HL-60 (cell line): Measurements from ENCODE around the gene ACYP2.

Source experiments
- CTCF ChIP-seq: IDR thresholded peaks from one replicate; pipeline ENCODE4 v1.5.1; 2011; ENCODE audit warnings: low read length, control low read depth, inconsistent platforms; ENCODE audit not compliant: insufficient read depth
- GABPA ChIP-seq: IDR thresholded peaks from 2 replicates; pipeline ENCODE4 v1.6.1; 2012; ENCODE audit warnings: low read depth
- POLR2AphosphoS5 ChIP-seq: IDR thresholded peaks from 2 replicates; pipeline ENCODE4 v1.6.1; 2012; ENCODE audit warnings: low read depth
- REST ChIP-seq: IDR thresholded peaks from 2 replicates; pipeline ENCODE4 v1.6.1; 2012; ENCODE audit warnings: low read depth; ENCODE audit not compliant: insufficient replicate concordance

DNA sequence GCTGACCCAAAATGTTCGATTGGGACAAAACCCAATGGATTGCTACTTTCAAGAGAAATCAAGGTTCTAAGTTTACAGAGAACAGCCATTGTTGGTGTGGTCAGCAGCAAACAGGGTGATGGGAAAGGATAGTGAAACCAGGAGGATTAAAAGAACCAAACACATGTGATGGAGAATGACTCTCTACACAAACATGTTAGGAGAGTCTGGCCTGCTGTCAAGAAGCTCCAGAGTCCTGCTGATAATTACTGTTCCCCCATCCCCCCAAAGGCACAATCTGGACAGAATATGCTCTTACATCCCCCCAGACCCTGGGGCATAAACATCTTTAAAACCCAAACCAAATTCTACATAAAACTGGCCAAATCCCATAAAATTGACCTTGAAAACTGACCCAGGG, 32.0 kb upstream of the ACYP2 start:
- no peak for TF ChIP-seq POLR2AphosphoS5
- TF ChIP-seq CTCF, result no peak
- no peak for TF ChIP-seq REST
- no peak for TF ChIP-seq GABPA
